NCI-H2171 treated with DMSO at 0.1 percent for 48 hours (cell line): ENCODE measurements around the gene HNRNPLL.
"Not testable (repeated sequence)": the region's sequence is repeated elsewhere in the genome, so short reads cannot be mapped to it uniquely, and the experiment has no call there.

ENCODE experiments used
- DNase-seq: peaks from one replicate; lab custom pipeline; 2025; lab: John Stamatoyannopoulos, UW

HNRNPLL gene

DNA sequence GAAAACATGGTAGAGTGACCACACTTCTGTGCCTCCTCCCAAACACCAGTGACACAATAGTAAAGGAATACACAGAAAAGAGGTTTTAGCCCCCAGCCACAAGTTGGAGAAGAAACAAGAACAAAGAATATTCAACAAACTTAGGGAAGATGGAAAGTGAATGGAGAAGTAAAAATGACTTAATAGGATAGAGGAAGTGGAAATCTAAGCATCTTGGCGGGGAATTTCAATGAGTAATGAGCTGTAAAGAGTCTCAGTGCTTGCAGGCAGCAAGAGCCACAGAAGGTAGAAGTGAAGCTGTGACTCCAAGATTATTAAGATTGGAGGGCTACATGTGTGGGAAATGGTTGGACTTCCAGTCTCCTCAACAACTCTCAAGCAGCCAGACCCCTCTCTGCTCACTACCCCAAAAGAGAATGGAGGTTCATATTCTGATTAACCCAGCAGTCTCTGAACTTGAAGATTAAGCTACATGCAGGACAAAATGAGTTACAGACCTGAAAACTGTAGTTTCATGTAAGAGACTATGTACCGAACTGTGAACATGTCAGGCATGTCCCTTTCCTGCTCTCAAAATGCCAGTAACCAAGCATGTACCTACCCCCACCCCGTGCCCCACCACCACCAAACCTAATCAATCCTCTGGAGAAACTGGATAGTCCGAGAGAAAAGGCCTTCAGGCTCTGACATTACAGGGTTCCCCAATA lies 16.9 kb upstream of the HNRNPLL start:
- DNase-seq = no peak

- DNase-seq = no peak
These were observed 14.6 kb upstream of the HNRNPLL start for GRCh38 chr2:38617301-38617700.

- no peak for DNase-seq
These were observed 12.5 kb upstream of the HNRNPLL start for GRCh38 chr2:38615237-38615636.

DNA sequence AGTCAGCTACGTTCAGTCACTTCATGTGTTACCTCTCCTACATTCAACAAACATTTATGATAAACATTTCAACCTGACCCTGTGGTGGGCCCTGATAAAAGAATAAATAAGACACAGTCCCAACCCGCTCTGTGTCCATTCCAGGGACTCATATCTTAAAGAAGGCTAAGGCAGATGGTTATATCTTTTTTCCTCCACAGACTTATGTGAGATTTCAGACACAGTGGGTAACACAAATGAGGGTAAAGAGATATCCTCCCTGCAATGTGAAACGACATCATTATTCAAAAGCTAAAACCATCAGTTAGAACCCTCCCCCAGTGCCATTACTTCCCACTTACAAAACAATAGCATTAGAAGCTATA lies 11.1 kb upstream of the HNRNPLL start:
- DNase-seq = no peak

DNA sequence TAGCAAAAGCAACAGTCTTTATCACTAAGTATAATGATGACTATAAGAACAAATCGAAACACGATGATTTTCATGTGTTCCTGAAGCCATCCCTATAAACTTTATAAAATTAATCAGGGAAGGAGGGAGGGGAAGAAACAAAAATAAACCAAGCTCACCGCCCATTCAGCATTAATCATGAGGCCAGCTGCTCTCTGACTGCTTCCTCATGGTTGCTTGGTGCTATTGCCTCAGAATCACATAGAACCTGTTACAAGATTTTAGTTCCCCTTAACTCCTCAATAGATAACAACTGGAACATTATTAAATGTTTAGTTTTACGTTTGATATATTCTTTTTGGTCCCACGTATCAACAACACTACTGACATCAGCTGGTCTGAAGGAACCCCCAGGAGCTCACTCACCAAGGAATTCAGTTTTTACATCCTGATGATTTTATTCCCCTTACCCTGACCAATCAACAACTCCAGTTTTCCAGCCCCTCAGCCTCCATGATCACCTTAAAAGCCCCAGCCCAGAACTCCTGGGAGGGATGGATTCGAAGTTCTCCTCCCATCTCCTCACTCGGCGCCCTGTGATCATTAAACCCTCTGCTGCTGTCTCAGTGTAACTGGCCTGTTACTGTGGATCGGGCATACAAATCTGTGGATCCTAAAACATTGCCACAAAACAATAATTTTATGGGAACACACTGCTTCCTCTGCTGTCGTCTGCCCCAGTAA lies 10.6 kb upstream of the HNRNPLL start:
- DNase-seq = no peak

DNA sequence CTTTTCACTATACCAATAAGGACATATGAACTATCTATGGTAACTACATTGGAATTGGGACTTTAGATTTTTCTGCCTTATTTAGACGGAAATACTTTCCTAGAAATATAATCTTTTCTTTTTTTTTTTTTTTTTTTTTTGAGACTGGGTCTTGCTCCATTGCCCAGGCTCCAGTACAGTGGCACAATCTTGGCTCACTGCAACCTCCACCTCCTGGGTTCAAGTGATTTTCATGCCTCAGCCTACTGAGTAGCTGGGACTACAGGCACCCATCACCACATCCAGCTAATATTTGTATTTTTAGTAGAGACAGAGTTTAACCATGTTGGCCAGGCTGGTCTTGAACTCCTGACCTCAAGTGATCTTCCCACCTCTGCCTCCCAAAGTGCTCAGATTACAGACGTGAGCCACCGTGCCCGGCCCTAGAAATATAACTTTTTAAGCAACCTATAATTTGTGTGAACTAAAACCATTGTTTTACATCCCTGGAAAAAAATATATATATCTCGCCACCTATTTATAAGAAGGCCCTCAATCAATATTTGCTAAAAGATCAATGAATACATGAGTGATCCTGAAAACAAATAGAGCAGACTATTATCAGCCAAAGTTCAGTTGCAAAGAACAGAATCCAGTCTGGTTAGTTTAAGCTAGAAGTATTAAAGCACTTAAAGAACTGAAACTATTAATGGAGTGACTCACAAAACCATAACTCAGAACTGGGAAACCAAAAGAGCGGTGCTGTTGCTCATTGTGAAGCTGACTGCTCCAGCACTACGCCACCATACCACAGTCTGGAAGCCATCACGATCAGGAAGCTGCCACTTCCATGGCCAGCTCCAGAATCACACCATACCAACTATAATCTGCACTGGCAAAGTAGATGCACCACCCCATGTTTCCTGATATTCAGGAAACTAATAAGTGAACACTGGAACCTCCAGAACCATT lies 8.4 kb upstream of the HNRNPLL start:
- DNase-seq = no peak

DNA sequence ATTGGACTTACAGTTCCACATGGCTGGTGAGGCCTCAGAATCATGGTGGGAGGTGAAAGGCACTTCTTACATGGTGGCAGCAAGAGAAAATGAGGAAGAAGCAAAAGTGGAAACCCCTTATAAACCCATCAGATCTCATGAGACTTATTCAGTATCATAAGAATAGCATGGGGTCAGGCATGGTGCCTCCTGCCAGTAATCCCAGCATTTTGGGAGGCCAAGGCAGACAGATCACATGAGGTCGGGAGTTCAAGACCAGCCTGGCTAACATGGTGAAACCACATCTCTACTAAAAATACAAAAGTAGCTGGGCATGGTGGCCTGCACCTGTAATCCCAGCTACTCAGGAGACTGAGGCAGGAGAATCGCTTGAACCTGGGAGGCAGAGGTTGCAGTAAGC lies 6.5 kb upstream of the HNRNPLL start:
- DNase-seq = not testable (repeated sequence)

DNA sequence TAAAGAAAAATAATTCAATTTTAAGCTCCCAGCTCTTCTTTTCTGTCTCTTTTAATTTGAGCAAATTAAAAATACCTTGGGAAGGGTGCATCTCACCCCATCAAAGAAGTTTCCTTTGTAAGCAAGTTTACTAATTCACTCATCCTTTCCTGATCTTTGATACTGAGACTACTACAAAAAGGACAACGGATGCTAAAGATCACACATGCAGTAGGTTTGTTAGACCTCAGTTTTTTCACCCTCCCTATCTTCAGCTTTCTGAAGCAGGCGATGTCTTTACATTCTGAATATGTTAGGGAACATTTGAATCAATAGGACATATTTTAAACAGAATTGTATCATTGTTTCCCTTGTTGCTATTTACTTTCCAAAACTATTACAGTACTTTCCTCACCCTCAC lies 6.0 kb upstream of the HNRNPLL start:
- DNase-seq = no peak

DNA sequence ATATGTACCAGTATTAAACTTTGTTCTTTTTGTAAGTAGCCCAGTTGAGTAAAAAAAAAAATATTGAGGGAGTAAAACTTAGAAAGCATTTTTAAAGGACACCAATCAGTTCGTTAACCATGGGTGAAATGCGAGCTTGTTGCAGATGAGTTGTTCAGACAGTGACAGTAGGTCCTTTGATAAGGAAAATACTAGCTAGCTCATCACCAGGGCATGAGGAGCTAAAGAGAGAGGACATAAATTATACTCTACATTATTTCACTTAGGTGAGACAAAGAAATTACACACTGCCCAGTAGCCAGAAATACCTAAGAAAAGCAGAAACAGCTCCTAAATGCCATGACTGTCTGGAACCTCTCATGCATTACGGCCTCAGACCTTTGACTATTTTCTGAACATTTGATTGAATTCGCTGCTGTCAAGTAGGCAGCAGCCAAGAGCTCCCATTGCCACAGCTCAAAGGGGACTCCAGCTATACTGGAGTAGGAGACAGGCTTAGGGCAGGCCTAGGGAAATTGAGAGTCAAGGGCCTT lies 2.6 kb upstream of the HNRNPLL start:
- no peak for DNase-seq

DNA sequence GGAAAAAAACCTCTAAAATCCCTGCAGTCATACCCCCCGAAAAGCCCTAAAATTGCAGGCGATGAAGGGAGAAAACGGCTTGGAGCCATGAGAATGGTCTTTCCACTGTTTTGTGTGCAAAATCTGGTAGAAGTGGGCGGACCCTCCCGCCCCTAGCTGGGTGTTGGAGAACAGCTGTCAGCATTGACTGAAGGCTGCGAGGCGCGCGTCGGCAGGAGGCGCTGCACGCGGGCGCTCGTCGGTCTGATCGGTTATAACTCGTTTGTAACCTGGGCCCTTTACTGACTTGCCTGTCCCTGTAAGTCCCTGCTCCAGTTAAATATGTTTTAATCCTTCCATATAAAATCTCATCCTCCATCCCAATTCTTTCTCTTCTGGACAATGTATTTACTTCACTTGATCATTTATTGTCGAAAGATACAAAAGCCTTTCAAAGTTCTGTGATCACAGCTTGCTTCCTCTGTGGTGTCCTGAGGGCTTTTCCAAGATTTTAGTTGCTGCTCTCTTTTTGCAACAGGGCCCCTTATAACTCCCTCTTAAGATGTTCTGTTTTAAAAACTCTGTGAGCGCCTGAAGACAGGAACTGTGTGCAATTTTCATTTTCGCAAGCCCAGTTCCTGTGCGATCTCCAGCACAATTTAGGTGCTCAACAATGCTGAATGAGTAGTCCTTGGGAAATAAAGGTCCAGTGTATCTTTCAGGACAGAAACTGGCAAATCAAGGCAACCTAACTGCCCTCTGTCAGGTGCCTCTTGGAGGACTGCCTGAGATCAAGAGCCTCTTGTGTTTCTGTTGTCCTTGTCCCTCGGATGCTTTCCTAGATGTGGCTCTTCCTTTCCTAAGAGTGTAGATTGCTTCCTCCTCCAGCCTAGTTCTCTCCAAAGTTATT lies 918 bp upstream of the HNRNPLL start:
- peak; percentile 80 for DNase-seq

DNA sequence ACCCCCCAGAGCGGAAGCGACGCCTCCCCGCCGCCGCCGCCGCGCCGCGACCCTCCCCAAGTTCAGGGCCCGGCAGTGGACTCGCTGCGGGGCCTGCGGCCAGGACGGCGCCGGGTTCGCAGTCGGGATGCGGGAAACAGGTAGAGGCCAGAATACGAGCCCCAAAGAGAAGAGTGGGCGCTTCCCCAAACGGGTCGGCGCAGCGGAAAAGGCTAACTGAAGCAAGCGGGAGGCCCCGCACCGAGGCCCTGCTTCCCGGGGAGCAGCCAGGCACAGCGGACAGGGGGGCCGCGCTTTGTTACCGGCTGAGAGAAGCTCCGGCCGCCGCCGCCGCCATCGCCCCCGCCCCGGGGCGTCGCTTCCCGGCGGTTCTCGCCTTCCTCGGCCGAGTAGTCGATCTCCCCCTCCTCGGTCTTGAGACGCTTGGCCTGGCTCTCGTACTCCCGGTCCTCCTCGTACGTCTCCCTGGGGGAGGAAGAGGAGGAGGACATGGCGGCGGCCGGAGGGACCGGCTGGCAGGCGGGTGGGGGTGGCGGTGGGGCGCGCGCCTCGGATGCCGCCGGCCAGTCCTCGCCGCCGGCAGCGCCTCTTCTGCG lies 494 bp downstream of the HNRNPLL start:
- DNase-seq = peak; percentile 66

- DNase-seq = peak; percentile 46
These were observed 1.1 kb downstream of the HNRNPLL start for GRCh38 chr2:38601463-38602135.

DNA sequence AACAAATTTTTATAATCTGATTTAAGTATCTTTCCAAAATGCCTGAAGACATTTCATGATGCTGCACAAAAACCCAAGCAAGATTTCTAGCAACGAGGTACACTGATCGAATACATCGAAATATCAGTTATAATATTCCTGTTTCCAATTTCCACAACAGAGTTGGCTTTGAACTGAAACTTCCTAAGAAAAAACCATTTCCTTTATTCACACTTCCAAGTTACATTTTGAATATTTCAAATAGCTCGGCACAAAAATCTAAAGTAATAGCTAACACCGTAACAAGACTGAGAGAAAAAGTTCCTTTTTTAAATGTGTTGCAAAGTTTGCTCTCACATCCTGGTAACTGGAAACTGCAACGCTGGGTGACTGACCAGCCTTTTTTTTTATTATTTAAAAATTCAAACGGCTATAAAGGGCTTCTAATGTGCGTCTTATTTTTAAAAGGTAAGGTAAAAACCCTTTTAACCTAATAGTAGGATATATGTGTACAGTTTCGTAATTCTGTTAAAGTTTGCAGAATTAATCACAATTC lies 1.7 kb downstream of the HNRNPLL start:
- DNase-seq = no peak

- DNase-seq = no peak
These were observed 2.4 kb downstream of the HNRNPLL start for GRCh38 chr2:38600242-38600891.

DNA sequence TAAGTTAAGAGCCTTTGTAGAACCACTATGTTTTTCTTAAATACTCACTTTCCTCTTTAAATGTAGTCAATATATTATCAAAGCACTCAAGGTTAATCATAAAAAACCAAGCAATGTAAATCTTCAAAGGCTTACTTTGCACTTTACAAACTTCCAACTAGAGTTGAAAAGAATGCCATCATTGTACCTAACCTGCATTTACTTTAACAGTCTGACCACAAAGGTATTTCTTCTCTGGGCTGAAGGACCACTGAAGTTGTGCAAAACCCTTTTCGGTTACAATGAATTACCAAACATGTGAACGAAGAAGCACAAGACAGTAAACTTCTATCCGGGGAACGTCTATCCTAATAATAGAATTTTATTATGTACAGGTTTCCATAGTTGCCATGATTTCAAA lies 3.0 kb downstream of the HNRNPLL start:
- DNase-seq = no peak

DNA sequence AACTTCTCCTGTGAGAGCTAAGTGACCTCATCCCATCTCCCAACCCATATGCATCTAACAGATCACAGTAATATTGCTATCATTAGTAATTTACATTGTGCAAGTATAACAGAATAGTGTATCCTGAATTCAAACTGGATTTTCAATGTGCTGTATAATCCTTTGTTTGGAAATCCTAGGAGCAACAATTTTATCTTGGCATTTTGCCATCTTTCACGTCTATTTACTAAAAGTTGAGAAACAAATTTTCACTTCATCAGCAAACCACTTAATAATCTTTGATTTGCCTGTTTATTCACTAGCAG lies 3.8 kb downstream of the HNRNPLL start:
- DNase-seq = no peak

GRCh38 chr2:38598200-38598990 lies 4.3 kb downstream of the HNRNPLL start:
- DNase-seq = no peak

- no peak for DNase-seq
These were observed 5.6 kb downstream of the HNRNPLL start for GRCh38 chr2:38597115-38597514.

- DNase-seq = no peak
These were observed 6.5 kb downstream of the HNRNPLL start for GRCh38 chr2:38596229-38596628.
